ENCODE data around the gene ITGBL1.

ITGBL1 gene

DNA sequence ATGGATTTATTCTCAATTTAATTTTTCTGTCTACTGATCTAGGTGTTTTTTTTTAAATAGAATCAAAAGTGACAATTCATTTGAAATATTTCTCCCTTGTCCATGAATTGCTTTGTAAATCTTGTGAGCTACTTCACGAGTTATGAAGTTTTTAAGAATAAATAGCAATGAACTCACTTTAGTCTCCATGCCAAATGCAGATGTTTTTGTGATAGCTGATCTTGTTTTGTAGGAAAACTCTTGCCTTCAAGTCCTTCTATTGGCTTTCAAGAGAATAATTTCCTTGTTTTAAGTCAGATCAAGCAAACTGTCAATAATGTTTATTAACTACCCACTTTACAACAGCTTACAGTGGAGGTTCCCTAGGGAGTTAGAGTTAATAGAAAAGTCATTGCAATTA lies 99.8 kb downstream of the ITGBL1 start:
- H3K9ac ChIP-seq (ENCODE audit: low read length): no peak overlapping the region
- H3K27me3 ChIP-seq (ENCODE audit: control insufficient read depth, insufficient read depth, low read length): no peaks in the 10 kb centered on the region
- H3K9me3 ChIP-seq (ENCODE audit: control insufficient read depth, low read length): no peaks in the 10 kb centered on the region
- H3K4me3 ChIP-seq (ENCODE audit: low read length): no peak overlapping the region
- no peaks in the 10 kb centered on the region for H3K36me3 ChIP-seq (ENCODE audit: control insufficient read depth, insufficient read depth, low read length)
- H3K4me1 ChIP-seq (ENCODE audit: control insufficient read depth, insufficient read depth, low read length): no peaks in the 10 kb centered on the region

DNA sequence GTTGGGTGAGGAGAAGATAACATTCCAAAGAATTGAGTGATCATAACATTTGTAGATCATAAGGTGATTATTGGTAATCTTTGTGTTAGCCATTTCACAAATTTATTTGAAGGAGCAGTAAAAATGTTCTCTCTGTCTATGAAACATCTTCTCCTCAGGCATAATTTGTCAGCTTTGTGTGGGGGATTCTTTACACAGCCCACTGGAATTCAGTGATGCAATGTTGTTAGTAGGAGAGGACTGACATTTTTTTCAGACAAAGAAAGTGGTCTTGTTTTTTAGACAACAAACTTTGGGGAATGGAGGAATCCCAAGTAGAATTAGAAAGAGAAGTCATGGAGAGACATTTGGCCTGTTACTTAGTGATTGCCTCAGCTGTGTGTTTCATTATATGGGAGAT lies 100.3 kb downstream of the ITGBL1 start:
- Histone ChIP-seq H3K9me3 (ENCODE audit: control insufficient read depth, low read length) (no peaks in the 10 kb centered on the region), H3K4me1 (ENCODE audit: control insufficient read depth, insufficient read depth, low read length) (no peaks in the 10 kb centered on the region), H3K4me3 (ENCODE audit: low read length) (no peak overlapping the region), H3K36me3 (ENCODE audit: control insufficient read depth, insufficient read depth, low read length) (no peaks in the 10 kb centered on the region), H3K9ac (ENCODE audit: low read length) (no peak overlapping the region), H3K27me3 (ENCODE audit: control insufficient read depth, insufficient read depth, low read length) (no peaks in the 10 kb centered on the region)

GRCh38 chr13:101554420-101555125 lies 102.1 kb downstream of the ITGBL1 start:
- H3K36me3 ChIP-seq (ENCODE audit: control insufficient read depth, insufficient read depth, low read length): no peaks in the 10 kb centered on the region
- H3K4me3 ChIP-seq (ENCODE audit: low read length): no peak overlapping the region
- no peaks in the 10 kb centered on the region for H3K4me1 ChIP-seq (ENCODE audit: control insufficient read depth, insufficient read depth, low read length)
- H3K27me3 ChIP-seq (ENCODE audit: control insufficient read depth, insufficient read depth, low read length): no peaks in the 10 kb centered on the region
- no peak overlapping the region for H3K9ac ChIP-seq (ENCODE audit: low read length)
- H3K9me3 ChIP-seq (ENCODE audit: control insufficient read depth, low read length): no peaks in the 10 kb centered on the region

- no peaks in the 10 kb centered on the region for H3K4me1 ChIP-seq (ENCODE audit: control insufficient read depth, insufficient read depth, low read length)
Observed at GRCh38 chr13:101555610-101556009, 103.1 kb downstream of the ITGBL1 start.

GRCh38 chr13:101556676-101557123 lies 104.2 kb downstream of the ITGBL1 start:
- H3K27me3 ChIP-seq (ENCODE audit: control insufficient read depth, insufficient read depth, low read length): no peaks in the 10 kb centered on the region
- H3K4me1 ChIP-seq (ENCODE audit: control insufficient read depth, insufficient read depth, low read length): no peaks in the 10 kb centered on the region
- H3K9ac ChIP-seq (ENCODE audit: low read length): no peak overlapping the region
- H3K4me3 ChIP-seq (ENCODE audit: low read length): no peak overlapping the region
- H3K9me3 ChIP-seq (ENCODE audit: control insufficient read depth, low read length): no peaks in the 10 kb centered on the region
- H3K36me3 ChIP-seq (ENCODE audit: control insufficient read depth, insufficient read depth, low read length): no peaks in the 10 kb centered on the region

More at GRCh38 chr13:101555610-101556009, 103.1 kb downstream of the ITGBL1 start:
- Histone ChIP-seq H3K36me3 (ENCODE audit: control insufficient read depth, insufficient read depth, low read length) (no peaks in the 10 kb centered on the region), H3K9me3 (ENCODE audit: control insufficient read depth, low read length) (no peaks in the 10 kb centered on the region), H3K27me3 (ENCODE audit: control insufficient read depth, insufficient read depth, low read length) (no peaks in the 10 kb centered on the region), H3K4me3 (ENCODE audit: low read length) (no peak overlapping the region), H3K9ac (ENCODE audit: low read length) (no peak overlapping the region)

- H3K36me3 ChIP-seq (ENCODE audit: control insufficient read depth, insufficient read depth, low read length): no peaks in the 10 kb centered on the region
- H3K9ac ChIP-seq (ENCODE audit: low read length): no peak overlapping the region
- H3K27me3 ChIP-seq (ENCODE audit: control insufficient read depth, insufficient read depth, low read length): no peaks in the 10 kb centered on the region
- H3K4me3 ChIP-seq (ENCODE audit: low read length): no peak overlapping the region
- H3K9me3 ChIP-seq (ENCODE audit: control insufficient read depth, low read length): no peaks in the 10 kb centered on the region
- H3K4me1 ChIP-seq (ENCODE audit: control insufficient read depth, insufficient read depth, low read length): no peaks in the 10 kb centered on the region
Observed at GRCh38 chr13:101565317-101565716, 112.8 kb downstream of the ITGBL1 start.

DNA sequence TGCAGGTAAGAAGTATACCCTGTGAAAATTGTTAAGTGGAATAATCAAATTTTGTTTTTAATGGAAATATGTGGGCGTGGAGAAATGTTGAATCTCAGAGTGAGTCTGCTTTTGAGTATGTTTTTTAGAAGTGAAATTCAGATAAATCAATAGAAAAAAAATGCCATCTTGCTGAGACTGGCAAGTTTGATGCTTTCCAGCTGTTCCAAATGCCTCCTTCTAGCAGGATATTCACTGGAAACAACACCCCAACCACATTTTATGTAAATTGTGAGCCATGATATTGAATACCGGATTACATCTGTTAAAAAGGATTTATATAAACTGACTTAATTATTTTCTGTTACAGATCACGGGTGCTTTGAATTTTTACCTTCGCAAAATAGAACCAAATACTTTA lies 115.4 kb downstream of the ITGBL1 start:
- no peaks in the 10 kb centered on the region for H3K4me1 ChIP-seq (ENCODE audit: control insufficient read depth, insufficient read depth, low read length)
- no peak overlapping the region for H3K4me3 ChIP-seq (ENCODE audit: low read length)
- no peak overlapping the region for H3K9ac ChIP-seq (ENCODE audit: low read length)
- H3K27me3 ChIP-seq (ENCODE audit: control insufficient read depth, insufficient read depth, low read length): no peaks in the 10 kb centered on the region
- no peaks in the 10 kb centered on the region for H3K9me3 ChIP-seq (ENCODE audit: control insufficient read depth, low read length)
- H3K36me3 ChIP-seq (ENCODE audit: control insufficient read depth, insufficient read depth, low read length): no peaks in the 10 kb centered on the region

- no peaks in the 10 kb centered on the region for H3K9me3 ChIP-seq (ENCODE audit: control insufficient read depth, low read length)
- no peaks in the 10 kb centered on the region for H3K27me3 ChIP-seq (ENCODE audit: control insufficient read depth, insufficient read depth, low read length)
- no peaks in the 10 kb centered on the region for H3K4me1 ChIP-seq (ENCODE audit: control insufficient read depth, insufficient read depth, low read length)
- H3K36me3 ChIP-seq (ENCODE audit: control insufficient read depth, insufficient read depth, low read length): no peaks in the 10 kb centered on the region
- no peak overlapping the region for H3K9ac ChIP-seq (ENCODE audit: low read length)
- H3K4me3 ChIP-seq (ENCODE audit: low read length): no peak overlapping the region
Observed at GRCh38 chr13:101569807-101570206, 117.3 kb downstream of the ITGBL1 start.

DNA sequence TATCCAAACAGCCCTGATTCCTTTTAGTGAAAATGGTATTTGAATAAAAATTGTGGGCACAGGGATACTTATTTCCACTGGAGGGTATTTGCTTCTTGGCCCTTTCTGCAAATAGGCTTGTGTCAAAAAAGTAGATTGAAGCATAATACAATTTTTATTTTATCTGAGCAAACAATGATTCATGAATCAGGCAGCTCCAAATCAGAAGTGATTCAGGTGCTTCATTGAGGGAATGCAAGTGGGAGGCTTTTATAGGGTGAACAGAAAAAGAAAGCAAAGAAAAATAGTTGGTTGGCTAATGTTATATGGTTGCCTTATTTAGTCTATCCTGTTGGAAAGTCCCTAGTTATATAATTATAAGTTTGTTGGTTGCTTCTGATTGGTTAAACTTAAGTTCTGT lies 117.9 kb downstream of the ITGBL1 start:
- H3K9me3 ChIP-seq (ENCODE audit: control insufficient read depth, low read length): no peaks in the 10 kb centered on the region
- H3K36me3 ChIP-seq (ENCODE audit: control insufficient read depth, insufficient read depth, low read length): no peaks in the 10 kb centered on the region
- no peak overlapping the region for H3K9ac ChIP-seq (ENCODE audit: low read length)
- H3K4me3 ChIP-seq (ENCODE audit: low read length): no peak overlapping the region
- H3K4me1 ChIP-seq (ENCODE audit: control insufficient read depth, insufficient read depth, low read length): no peaks in the 10 kb centered on the region
- H3K27me3 ChIP-seq (ENCODE audit: control insufficient read depth, insufficient read depth, low read length): no peaks in the 10 kb centered on the region

DNA sequence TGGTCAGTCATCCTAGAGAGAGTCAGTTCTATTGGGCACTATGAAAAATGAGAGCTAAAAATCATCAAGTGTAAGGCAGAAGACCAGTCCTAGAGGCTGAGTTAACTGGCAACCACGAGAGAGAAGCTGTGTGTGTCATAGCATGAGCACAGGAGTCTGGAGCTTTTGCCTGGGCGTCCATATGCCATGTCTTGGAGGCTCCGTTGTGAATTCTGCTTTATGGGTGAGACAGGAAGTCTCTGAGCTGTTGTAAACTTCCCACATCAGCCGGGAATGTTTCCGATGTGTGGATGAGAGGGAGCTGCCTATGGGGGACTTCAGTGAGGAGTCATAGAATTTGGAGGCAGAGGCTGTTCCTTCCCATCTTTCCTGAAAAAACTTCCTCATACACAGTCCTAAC lies 120.0 kb downstream of the ITGBL1 start:
- Histone ChIP-seq H3K4me3 (ENCODE audit: low read length) (no peak overlapping the region), H3K36me3 (ENCODE audit: control insufficient read depth, insufficient read depth, low read length) (no peaks in the 10 kb centered on the region), H3K9ac (ENCODE audit: low read length) (no peak overlapping the region), H3K9me3 (ENCODE audit: control insufficient read depth, low read length) (no peaks in the 10 kb centered on the region), H3K4me1 (ENCODE audit: control insufficient read depth, insufficient read depth, low read length) (no peaks in the 10 kb centered on the region), H3K27me3 (ENCODE audit: control insufficient read depth, insufficient read depth, low read length) (no peaks in the 10 kb centered on the region)

- H3K27me3 ChIP-seq (ENCODE audit: control insufficient read depth, insufficient read depth, low read length): no peaks in the 10 kb centered on the region
- H3K4me3 ChIP-seq (ENCODE audit: low read length): no peak overlapping the region
- no peak overlapping the region for H3K9ac ChIP-seq (ENCODE audit: low read length)
- H3K4me1 ChIP-seq (ENCODE audit: control insufficient read depth, insufficient read depth, low read length): no peaks in the 10 kb centered on the region
- H3K36me3 ChIP-seq (ENCODE audit: control insufficient read depth, insufficient read depth, low read length): no peaks in the 10 kb centered on the region
- H3K9me3 ChIP-seq (ENCODE audit: control insufficient read depth, low read length): no peaks in the 10 kb centered on the region
Observed at GRCh38 chr13:101575581-101575980, 123.1 kb downstream of the ITGBL1 start.

DNA sequence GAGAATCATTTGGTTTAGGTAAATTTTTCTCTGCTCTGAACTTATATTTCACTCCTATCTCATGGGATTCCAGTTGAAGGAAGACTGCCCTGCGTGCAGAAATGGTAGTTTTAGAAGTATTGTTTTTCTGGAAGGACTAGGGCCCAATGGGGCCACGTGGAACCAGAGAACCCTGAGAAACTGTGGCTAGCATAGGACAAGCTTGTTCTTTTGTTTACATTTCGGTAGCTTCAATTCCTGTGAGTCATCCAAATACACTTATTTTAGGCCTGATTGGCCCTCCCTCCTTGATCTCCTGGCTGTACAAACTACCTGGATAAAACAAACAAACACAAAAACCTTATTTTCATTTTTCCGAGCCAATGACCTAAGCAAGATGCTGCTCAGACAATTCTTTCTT lies 124.0 kb downstream of the ITGBL1 start:
- no peaks in the 10 kb centered on the region for H3K36me3 ChIP-seq (ENCODE audit: control insufficient read depth, insufficient read depth, low read length)
- H3K9me3 ChIP-seq (ENCODE audit: control insufficient read depth, low read length): no peaks in the 10 kb centered on the region
- no peaks in the 10 kb centered on the region for H3K27me3 ChIP-seq (ENCODE audit: control insufficient read depth, insufficient read depth, low read length)
- H3K9ac ChIP-seq (ENCODE audit: low read length): no peak overlapping the region
- no peak overlapping the region for H3K4me3 ChIP-seq (ENCODE audit: low read length)
- H3K4me1 ChIP-seq (ENCODE audit: control insufficient read depth, insufficient read depth, low read length): no peaks in the 10 kb centered on the region

DNA sequence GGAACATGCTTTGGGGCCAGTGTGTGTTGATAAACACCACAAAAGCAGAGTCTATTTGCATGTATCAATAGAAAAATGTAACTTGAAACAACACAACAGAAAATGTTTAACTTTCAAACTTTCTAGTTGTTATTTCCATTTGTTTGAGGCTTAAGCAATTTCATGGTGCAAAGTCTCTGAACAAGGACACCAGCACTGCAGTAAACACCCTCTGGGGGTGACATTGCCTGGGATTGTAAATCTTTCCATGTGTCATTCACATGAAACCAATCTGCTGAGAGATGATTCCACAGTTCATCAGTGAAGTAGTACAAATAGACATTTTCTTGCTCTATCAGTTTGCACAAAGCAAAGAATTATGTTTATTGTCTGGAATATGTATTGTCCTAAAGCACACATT lies 124.5 kb downstream of the ITGBL1 start:
- Histone ChIP-seq H3K9me3 (ENCODE audit: control insufficient read depth, low read length) (no peaks in the 10 kb centered on the region), H3K27me3 (ENCODE audit: control insufficient read depth, insufficient read depth, low read length) (no peaks in the 10 kb centered on the region), H3K9ac (ENCODE audit: low read length) (no peak overlapping the region), H3K4me3 (ENCODE audit: low read length) (no peak overlapping the region), H3K4me1 (ENCODE audit: control insufficient read depth, insufficient read depth, low read length) (no peaks in the 10 kb centered on the region), H3K36me3 (ENCODE audit: control insufficient read depth, insufficient read depth, low read length) (no peaks in the 10 kb centered on the region)

All from mucosa of stomach (tissue), 1 donor.